GM12892 (cell line): ENCODE measurements around the gene SRMS.
"Not testable (repeated sequence)": the region's sequence is repeated elsewhere in the genome, so short reads cannot be mapped to it uniquely, and the experiment has no call there.

Source experiments
- DNase-seq: peaks from one replicate; pipeline ENCODE4 v3.0.0; 2011; ENCODE audit not compliant: insufficient read length
- FAIRE-seq: peaks from 2 replicates; lab custom pipeline; 2011; peaks lifted over from hg19 to GRCh38; lab: Jason Lieb, UNC
- POLR2A ChIP-seq: IDR thresholded peaks from 2 replicates; pipeline ENCODE4 v1.6.1; 2011; ENCODE audit warnings: low read depth, low read length, control low read depth
- POLR2AphosphoS5 ChIP-seq: IDR thresholded peaks from 2 replicates; pipeline ENCODE4 v1.6.1; 2011; ENCODE audit warnings: low read depth, low read length, control low read depth
- TAF1 ChIP-seq: IDR thresholded peaks from 2 replicates; pipeline ENCODE4 v1.6.1; 2011; ENCODE audit warnings: low read depth, mild to moderate bottlenecking, control low read depth, low read length, borderline replicate concordance

The SRMS gene

GRCh38 chr20:63576311-63576710 lies 28.8 kb upstream of the SRMS start:
- TF ChIP-seq TAF1: no peak
- no peak for TF ChIP-seq POLR2A
- no peak for TF ChIP-seq POLR2AphosphoS5
- FAIRE-seq (no peak), DNase-seq (no peak)

- TF ChIP-seq POLR2AphosphoS5 (no peak), POLR2A (no peak), TAF1 (no peak)
- FAIRE-seq: no peak
- no peak for DNase-seq
These were observed 27.5 kb upstream of the SRMS start for GRCh38 chr20:63574829-63575743.

GRCh38 chr20:63574156-63574828 lies 26.7 kb upstream of the SRMS start, which contains the start of gene HELZ2:
TSS of gene HELZ2 (minus strand) at chr20:63574239. CDS start at chr20:63572385, 1,854 bp downstream.
- no peak for TF ChIP-seq POLR2A
- no peak for TF ChIP-seq POLR2AphosphoS5
- no peak for TF ChIP-seq TAF1
- DNase-seq (peak; percentile 86), FAIRE-seq (no peak)

- TF ChIP-seq POLR2A (no peak), POLR2AphosphoS5 (no peak), TAF1 (no peak)
- no peak for DNase-seq
- FAIRE-seq: no peak
These were observed 26.1 kb upstream of the SRMS start for GRCh38 chr20:63573647-63574131.

GRCh38 chr20:63572788-63573646 lies 25.5 kb upstream of the SRMS start:
- FAIRE-seq: no peak
- DNase-seq: no peak
- TF ChIP-seq POLR2AphosphoS5: no peak
- no peak for TF ChIP-seq POLR2A
- TF ChIP-seq TAF1: no peak

GRCh38 chr20:63572071-63572787 lies 24.7 kb upstream of the SRMS start:
- DNase-seq (no peak), FAIRE-seq (no peak)
- no peak for TF ChIP-seq TAF1
- no peak for TF ChIP-seq POLR2AphosphoS5
- no peak for TF ChIP-seq POLR2A

GRCh38 chr20:63571087-63571478 lies 23.5 kb upstream of the SRMS start:
- DNase-seq, FAIRE-seq: not testable (repeated sequence)

DNA sequence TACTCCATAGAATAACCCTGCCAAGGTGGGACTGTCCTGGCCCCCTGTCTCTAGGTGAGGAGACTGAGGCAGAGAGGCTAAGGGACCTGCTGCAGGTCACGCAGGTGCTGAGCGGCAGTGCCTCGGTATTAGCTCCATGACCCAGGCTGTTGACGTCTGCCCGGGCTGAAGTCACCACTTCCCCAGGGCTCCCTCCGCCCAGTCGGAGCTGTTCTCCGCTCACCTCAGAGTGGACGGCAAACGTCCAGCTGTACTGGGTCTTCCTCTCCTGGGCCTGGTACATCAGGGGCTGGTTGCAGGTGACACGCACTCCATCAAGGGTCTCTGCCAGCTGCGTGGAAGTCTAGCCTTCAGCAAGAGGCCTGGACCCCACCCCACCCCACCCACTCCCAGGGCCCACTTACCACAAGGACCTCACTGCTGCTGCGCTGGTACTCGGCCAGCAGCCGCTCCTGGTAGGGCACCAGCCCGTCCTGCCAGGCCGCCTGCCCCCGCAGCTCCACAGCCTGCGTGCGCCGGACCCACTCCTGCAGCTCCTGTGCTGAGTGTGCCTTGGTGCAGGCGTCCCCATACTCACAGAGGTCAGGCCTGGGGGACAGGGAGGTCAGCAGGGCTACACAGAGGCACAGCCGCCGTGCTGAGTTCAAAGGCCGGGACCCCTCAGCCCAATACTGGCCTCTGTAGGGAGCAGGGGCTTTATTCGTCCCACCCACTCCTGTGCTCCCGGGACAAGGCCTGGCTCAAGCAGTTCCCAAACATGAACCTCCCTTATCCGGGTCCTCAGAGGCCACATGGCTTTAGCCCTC lies 22.9 kb upstream of the SRMS start:
- DNase-seq: no peak
- no peak for FAIRE-seq
- TF ChIP-seq TAF1 (no peak), POLR2AphosphoS5 (no peak), POLR2A (no peak)

DNA sequence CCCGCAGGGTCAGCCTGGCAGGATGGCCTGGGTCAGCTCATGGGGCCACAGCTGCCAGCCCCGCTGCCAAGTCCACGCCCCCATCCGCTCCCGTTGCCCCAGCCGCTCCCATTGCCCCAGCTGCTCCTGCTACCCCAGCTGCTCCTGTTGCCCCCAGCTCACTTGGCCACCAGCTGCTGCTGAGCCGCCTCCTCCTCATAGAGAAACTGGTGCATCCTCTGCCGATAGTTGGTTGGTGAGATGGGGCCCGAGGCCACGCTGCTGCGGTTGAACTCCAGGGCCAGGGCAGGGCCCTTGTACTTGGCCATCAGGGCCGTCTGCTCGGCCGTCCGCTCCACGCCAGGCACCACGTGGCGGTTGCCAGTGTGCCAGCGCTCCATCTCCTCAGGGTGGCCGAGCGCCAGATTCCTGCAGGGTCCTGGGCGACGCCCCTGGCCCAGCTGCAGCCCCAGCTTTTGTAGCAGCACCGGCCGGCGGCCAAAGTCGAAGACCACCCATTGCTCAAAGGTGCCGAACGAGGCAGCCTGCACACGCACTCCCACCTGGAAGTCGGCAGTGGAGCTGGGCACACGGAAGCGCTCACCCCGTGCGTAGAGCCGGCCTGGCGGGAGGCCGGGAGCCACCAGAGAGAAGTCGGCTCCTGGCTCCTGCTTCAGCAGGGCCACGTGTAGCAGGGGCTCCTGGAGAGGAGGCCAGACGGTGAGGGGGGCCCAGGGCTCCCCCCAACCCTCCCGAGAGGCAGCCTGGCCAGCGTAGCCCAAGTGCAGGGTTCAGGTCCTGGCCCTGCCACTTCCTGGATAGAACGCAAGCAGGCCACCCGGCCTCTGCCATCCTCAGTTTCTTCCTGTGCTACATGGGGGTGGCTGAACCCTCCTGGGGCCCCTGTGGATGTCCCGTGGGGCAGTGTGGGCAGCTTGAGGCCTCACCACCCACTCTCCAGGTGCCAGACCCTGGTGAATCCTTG lies 21.7 kb upstream of the SRMS start:
- no peak for DNase-seq
- no peak for TF ChIP-seq POLR2AphosphoS5
- TF ChIP-seq POLR2A: no peak
- no peak for TF ChIP-seq TAF1
- FAIRE-seq: peak; percentile 9
